Measurements from ENCODE around the gene TKTL2.

DNA sequence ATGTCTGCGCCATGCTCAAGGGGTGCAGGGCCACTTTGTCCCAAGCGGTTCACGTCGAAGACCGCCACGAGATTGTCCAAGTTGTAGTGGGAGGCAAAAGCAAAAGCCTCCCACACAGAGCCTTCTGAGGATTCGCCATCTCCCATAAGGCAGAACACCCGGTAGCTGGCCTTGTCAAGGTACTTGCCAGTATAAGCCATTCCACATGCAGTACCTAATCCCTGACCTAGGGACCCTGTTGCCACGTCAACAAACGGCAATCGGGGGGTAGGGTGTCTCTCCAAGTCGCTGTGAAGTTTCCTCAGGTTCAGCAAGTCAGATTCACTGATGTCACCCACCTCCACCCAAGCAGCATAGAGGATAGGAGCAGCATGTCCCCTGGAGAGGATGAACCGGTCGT is 424 bp downstream of the TKTL2 start:
- no peak for TF ChIP-seq POLR2AphosphoS5 (IDR thresholded peaks at IDR 0.05)
- TF ChIP-seq POLR2A (IDR thresholded peaks at IDR 0.05), result no peak

Data from breast epithelium (tissue), 3 donors.